HEK293 (cell line): ENCODE results near the gene MAD2L2.
A peak's percentile ranks its signal among the peaks of the same experiment; 100 is the strongest.

Experiments
- EGR2 ChIP-seq: fragments of 450-650 bp; formaldehyde crosslinking; IDR thresholded peaks from 2 replicates; pipeline ENCODE4 v1.5.1; 2016; ENCODE audit warnings: low read depth, missing biosample characterization, missing genetic modification characterization
- HOXC10 ChIP-seq: sonication (generic); formaldehyde crosslinking; IDR thresholded peaks from 2 replicates; pipeline ENCODE4 v1.8.1; 2023; ENCODE audit warnings: mild to moderate bottlenecking, missing genetic modification reagents
- INSM2 ChIP-seq: fragments of 450-650 bp; formaldehyde crosslinking; IDR thresholded peaks from 2 replicates; pipeline ENCODE4 v1.5.1; 2016; ENCODE audit warnings: missing biosample characterization, missing genetic modification characterization
- MYNN ChIP-seq: fragments of 450-650 bp; formaldehyde crosslinking; IDR thresholded peaks from 2 replicates; pipeline ENCODE4 v1.5.1; 2016; ENCODE audit warnings: missing biosample characterization, missing genetic modification characterization, borderline replicate concordance
- PRDM2 ChIP-seq: fragments of 450-650 bp; formaldehyde crosslinking; IDR thresholded peaks from 2 replicates; pipeline ENCODE4 v1.5.1; 2016; ENCODE audit warnings: missing biosample characterization, missing genetic modification characterization, borderline replicate concordance
- SCRT2 ChIP-seq: fragments of 450-650 bp; formaldehyde crosslinking; IDR thresholded peaks from 2 replicates; pipeline ENCODE4 v1.5.1; 2016; ENCODE audit warnings: missing biosample characterization, missing genetic modification characterization
- TRIM28 ChIP-seq: IDR thresholded peaks from 2 replicates; pipeline ENCODE4 v1.6.1; 2011; ENCODE audit warnings: low read length, control low read depth, borderline replicate concordance
- ZBTB17 ChIP-seq: fragments of 450-650 bp; formaldehyde crosslinking; IDR thresholded peaks from 2 replicates; pipeline ENCODE4 v1.5.1; 2016; ENCODE audit warnings: missing biosample characterization, missing genetic modification characterization
- ZBTB20 ChIP-seq: fragments of 450-650 bp; formaldehyde crosslinking; IDR thresholded peaks from 2 replicates; pipeline ENCODE4 v1.5.1; 2016; ENCODE audit warnings: missing biosample characterization, missing genetic modification characterization
- ZBTB26 ChIP-seq: fragments of 450-650 bp; formaldehyde crosslinking; optimal IDR thresholded peaks from 2 replicates; pipeline ENCODE3; 2016; ENCODE audit warnings: missing biosample characterization, mild to moderate bottlenecking, missing genetic modification characterization
- ZBTB6 ChIP-seq: fragments of 450-650 bp; formaldehyde crosslinking; IDR thresholded peaks from 2 replicates; pipeline ENCODE4 v1.5.1; 2017; ENCODE audit warnings: missing biosample characterization, missing genetic modification characterization
- ZBTB7A ChIP-seq: fragments of 450-650 bp; formaldehyde crosslinking; IDR thresholded peaks from 2 replicates; pipeline ENCODE4 v1.5.1; 2016; ENCODE audit warnings: low read depth, missing biosample characterization, missing genetic modification characterization
- ZNF132 ChIP-seq: fragments of 450-650 bp; formaldehyde crosslinking; IDR thresholded peaks from 2 replicates; pipeline ENCODE4 v1.5.1; 2017; ENCODE audit warnings: missing biosample characterization, missing genetic modification characterization, borderline replicate concordance
- ZNF16 ChIP-seq: fragments of 450-650 bp; formaldehyde crosslinking; IDR thresholded peaks from 2 replicates; pipeline ENCODE4 v1.5.1; 2016; ENCODE audit warnings: low read depth, missing biosample characterization, missing genetic modification characterization
- ZNF169 ChIP-seq: fragments of 450-650 bp; formaldehyde crosslinking; IDR thresholded peaks from 2 replicates; pipeline ENCODE4 v1.5.1; 2016; ENCODE audit warnings: missing biosample characterization, missing genetic modification characterization
- ZNF18 ChIP-seq: fragments of 450-650 bp; formaldehyde crosslinking; IDR thresholded peaks from 2 replicates; pipeline ENCODE4 v1.5.1; 2016; ENCODE audit warnings: missing biosample characterization, missing genetic modification characterization
- ZNF23 ChIP-seq: fragments of 450-650 bp; formaldehyde crosslinking; IDR thresholded peaks from 2 replicates; pipeline ENCODE4 v1.5.1; 2016; ENCODE audit warnings: missing biosample characterization, missing genetic modification characterization, borderline replicate concordance
- ZNF248 ChIP-seq: fragments of 450-650 bp; formaldehyde crosslinking; IDR thresholded peaks from 2 replicates; pipeline ENCODE4 v1.5.1; 2017; ENCODE audit warnings: missing biosample characterization, missing genetic modification characterization
- ZNF341 ChIP-seq: fragments of 450-650 bp; formaldehyde crosslinking; IDR thresholded peaks from 2 replicates; pipeline ENCODE4; 2016; ENCODE audit warnings: low read depth, missing biosample characterization, missing genetic modification characterization
- ZNF433 ChIP-seq: fragments of 450-650 bp; formaldehyde crosslinking; IDR thresholded peaks from 2 replicates; pipeline ENCODE4 v1.5.1; 2016; ENCODE audit warnings: missing biosample characterization, missing genetic modification characterization, low read depth
- ZNF555 ChIP-seq: fragments of 450-650 bp; formaldehyde crosslinking; conservative IDR thresholded peaks from 2 replicates; pipeline ENCODE4 v1.5.1; 2017; ENCODE audit warnings: missing biosample characterization, mild to moderate bottlenecking, missing genetic modification characterization, inconsistent platforms
- ZNF585B ChIP-seq: fragments of 450-650 bp; formaldehyde crosslinking; IDR thresholded peaks from 2 replicates; pipeline ENCODE4 v1.5.1; 2016; ENCODE audit warnings: missing biosample characterization, missing genetic modification characterization
- ZNF629 ChIP-seq: fragments of 450-650 bp; formaldehyde crosslinking; IDR thresholded peaks from 2 replicates; pipeline ENCODE4 v1.5.1; 2017; ENCODE audit warnings: missing biosample characterization, missing genetic modification characterization
- ZNF830 ChIP-seq: fragments of 450-650 bp; IDR thresholded peaks from 2 replicates; pipeline ENCODE4 v1.5.0; 2018; ENCODE audit warnings: missing biosample characterization, missing genetic modification characterization, low read depth, mild to moderate bottlenecking, moderate library complexity
- ZNF843 ChIP-seq: fragments of 450-650 bp; formaldehyde crosslinking; IDR thresholded peaks from 2 replicates; pipeline ENCODE4 v1.5.1; 2016; ENCODE audit warnings: missing biosample characterization, missing genetic modification characterization

The MAD2L2 gene

GRCh38 chr1:11701981-11702803 lies 21.2 kb upstream of the MAD2L2 start (continued):
- TF ChIP-seq PRDM2 (tag by site-specific recombination): no peak
- peak; percentile 10 for TF ChIP-seq ZBTB26 (tag by site-specific recombination)
- no peak for TF ChIP-seq ZBTB6 (tag by site-specific recombination)
- TF ChIP-seq ZNF830: no peak
- no peak for TF ChIP-seq HOXC10 (CRISPR knock-in tag)
- TF ChIP-seq ZNF555 (tag by site-specific recombination): no peak
- TF ChIP-seq ZBTB20 (tag by site-specific recombination): 0 out of 2 replicates have a peak, but pooled peaks have one; percentile 30
- TF ChIP-seq ZNF23: no peak
- no peak for TF ChIP-seq ZNF132 (tag by site-specific recombination)
- TF ChIP-seq ZBTB17 (tag by site-specific recombination): no peak
- peak; percentile 12; the same call in 1 of the 2 replicates for TF ChIP-seq ZNF248 (tag by site-specific recombination)
- no peak for TF ChIP-seq TRIM28
- peak; percentile 98 for TF ChIP-seq ZNF18 (tag by site-specific recombination)
- TF ChIP-seq ZNF629 (tag by site-specific recombination): no peak
- TF ChIP-seq ZNF16: no peak
- TF ChIP-seq ZBTB7A (tag by site-specific recombination): no peak
- TF ChIP-seq INSM2 (tag by site-specific recombination): peak; percentile 30; the same call in 1 of the 2 replicates
- no peak for TF ChIP-seq ZNF843
- no peak for TF ChIP-seq ZNF585B
- peak; percentile 99 for TF ChIP-seq EGR2 (tag by site-specific recombination)
- no peak for TF ChIP-seq ZNF341 (tag by site-specific recombination)
- TF ChIP-seq SCRT2 (tag by site-specific recombination): peak; percentile 60
- TF ChIP-seq ZNF169 (tag by site-specific recombination): no peak
- TF ChIP-seq ZNF433 (tag by site-specific recombination): no peak
- 0 out of 2 replicates have a peak, but pooled peaks have one; percentile 9 for TF ChIP-seq MYNN (tag by site-specific recombination)
